Endothelial cell of umbilical vein (primary cell): ENCODE data around the gene MYO1H. TPM values are rescaled to one million over a fixed set of nuclear protein-coding genes. Genes with fewer than 3 reads are reported as not detected.

Experiments
- BruUV-seq: library from RNA; stranded (reverse); fragments of 400-500 nt; replicated peaks from 2 replicates; lab custom pipeline; 2021; lab: Mats Ljungman, UMichigan
- CTCF ChIA-PET: fragments of 300-600, 350-600 bp; sonication (Branson Sonifier 250); formaldehyde crosslinking; loops from one replicate; lab custom pipeline; 2021; ENCODE audit warnings: antibody characterized with exemption, inconsistent platforms; lab: Charles Lee
- POLR2A ChIA-PET: fragments of 300-600, 350-600 bp; sonication (Branson Sonifier 250); formaldehyde crosslinking; loops from one replicate; lab custom pipeline; 2021; ENCODE audit warnings: antibody characterized with exemption, inconsistent platforms; lab: Charles Lee
- DNase-seq: peaks from one replicate; pipeline ENCODE4 v3.0.0-alpha.2; 2011; ENCODE audit warnings: low read depth, low spot score
- FAIRE-seq: peaks from 2 replicates; lab custom pipeline; 2011; peaks lifted over from hg19 to GRCh38; lab: Jason Lieb, UNC
- H2AFZ ChIP-seq: 2 replicates; pipeline ENCODE4 v1.6.0; 2012; ENCODE audit warnings: low read depth, low read length, control low read depth, inconsistent platforms
- H3K27ac ChIP-seq: 2 replicates; pipeline ENCODE4 v1.5.1; 2011; ENCODE audit warnings: low read depth, mild to moderate bottlenecking, control low read depth, low read length, moderate library complexity; ENCODE audit not compliant: insufficient read depth
- H3K27me3 ChIP-seq, 2 experiments: 2 replicates each; pipeline versions ENCODE4 v1.6.0 to v1.6.1; 2011; ENCODE audit warnings: low read length in 2 of 2, mixed read lengths in 1 of 2; ENCODE audit not compliant: control insufficient read depth in 2 of 2, insufficient read depth in 2 of 2
- H3K36me3 ChIP-seq, 2 experiments: 2 replicates in 1 of 2; 3 replicates in 1 of 2; pipeline ENCODE4 v1.5.1; 2011; ENCODE audit warnings: low read length in 2 of 2, mild to moderate bottlenecking in 1 of 2, moderate library complexity in 1 of 2; ENCODE audit not compliant: control insufficient read depth in 2 of 2, insufficient read depth in 2 of 2; ENCODE audit errors: extremely low read depth in 1 of 2
- H3K4me1 ChIP-seq: 3 replicates; pipeline ENCODE4 v1.5.1; 2011; ENCODE audit warnings: mild to moderate bottlenecking, low read length; ENCODE audit not compliant: control insufficient read depth, insufficient read depth; ENCODE audit errors: extremely low read depth
- H3K4me2 ChIP-seq: 2 replicates; pipeline ENCODE4 v1.6.1; 2011; ENCODE audit warnings: low read length, control low read depth, mixed read lengths; ENCODE audit not compliant: insufficient read depth
- H3K4me3 ChIP-seq, 3 experiments: fragments of 200-600 bp in 1 of 3; sonication (generic), shearing (Covaris generic) in 1 of 3; replicated peaks in 1 of 3; 2 replicates each; pipeline ENCODE4 v1.5.1; 2011 to 2016; ENCODE audit warnings: control low read depth in 3 of 3, low read length in 3 of 3, mild to moderate bottlenecking in 2 of 3, inconsistent platforms in 1 of 3, low read depth in 1 of 3, moderate library complexity in 1 of 3; ENCODE audit not compliant: insufficient read depth in 1 of 3
- H3K79me2 ChIP-seq: 2 replicates; pipeline ENCODE4 v1.6.0; 2012; ENCODE audit warnings: low read length, inconsistent platforms; ENCODE audit not compliant: control insufficient read depth, insufficient read depth
- H3K9ac ChIP-seq: replicated peaks from 2 replicates; pipeline ENCODE3; 2011; ENCODE audit warnings: low read length, control low read depth; ENCODE audit not compliant: insufficient read depth; ENCODE audit errors: extremely low read depth
- H3K9me1 ChIP-seq: replicated peaks from 3 replicates; pipeline ENCODE4 v1.6.0; 2011; ENCODE audit warnings: mild to moderate bottlenecking, low read length; ENCODE audit not compliant: control insufficient read depth, insufficient read depth; ENCODE audit errors: extremely low read depth
- H3K9me3 ChIP-seq: replicated peaks from 2 replicates; pipeline ENCODE4 v1.5.1; 2012; ENCODE audit warnings: low read length, inconsistent platforms; ENCODE audit not compliant: control insufficient read depth, insufficient read depth
- H4K20me1 ChIP-seq: replicated peaks from 2 replicates; pipeline ENCODE3; 2011; ENCODE audit warnings: mild to moderate bottlenecking, low read length; ENCODE audit not compliant: control insufficient read depth, insufficient read depth; ENCODE audit errors: extremely low read depth
- CTCF ChIP-seq, 2 donors: IDR thresholded peaks; 1 replicate in 1 of 2; 2 replicates in 1 of 2; pipeline ENCODE4 v1.5.1; 2011; ENCODE audit warnings: low read length in 2 of 2, mild to moderate bottlenecking in 2 of 2, moderate library complexity in 2 of 2, control low read depth in 1 of 2, inconsistent platforms in 1 of 2, low read depth in 1 of 2; ENCODE audit not compliant: insufficient read depth in 1 of 2; ENCODE audit errors: extremely low read depth in 1 of 2
- FOS ChIP-seq: IDR thresholded peaks from 2 replicates; pipeline ENCODE4 v1.6.1; 2011; ENCODE audit warnings: mild to moderate bottlenecking, low read length, moderate library complexity, borderline replicate concordance; ENCODE audit not compliant: insufficient read depth
- JUN ChIP-seq: IDR thresholded peaks from 2 replicates; pipeline ENCODE4 v1.6.1; 2011; ENCODE audit warnings: borderline replicate concordance, low read depth; ENCODE audit not compliant: insufficient read length, insufficient read depth
- MYC ChIP-seq: IDR thresholded peaks from one replicate; pipeline ENCODE4 v1.6.1; 2011; ENCODE audit warnings: mild to moderate bottlenecking, low read depth, low read length
- POLR2A ChIP-seq: IDR thresholded peaks from 2 replicates; pipeline ENCODE4 v1.6.1; 2012; ENCODE audit warnings: low read depth, mild to moderate bottlenecking, control low read depth, low read length
- POLR2AphosphoS5 ChIP-seq: IDR thresholded peaks from 2 replicates; pipeline ENCODE4 v1.6.1; 2012; ENCODE audit warnings: low read depth, mild to moderate bottlenecking, control low read depth, low read length, moderate library complexity; ENCODE audit not compliant: insufficient read depth
- dilution Hi-C: fragments of 300-500 bp; cut with MboI; formaldehyde crosslinking; loops from one replicate; pipeline ENCODE4 v1.15.0; 2019; ENCODE audit warnings: low sequenced_read_pairs; ENCODE audit not compliant: extremely low pct_ligation_motif_present
- intact Hi-C: fragments of 100-400 bp; cut with micrococcal nuclease; formaldehyde crosslinking; loops from one replicate; pipeline ENCODE4 v1.10.0; 2022
- polyA plus RNA-seq, 4 experiments: library from polyadenylated mRNA; depleted of rRNA in 3 of 4; stranded (reverse) in 3 of 4; unstranded in 1 of 4; fragments of >200 nt; gene quantifications; 2 replicates each; pipeline versions ENCODE4 v1.2.1 to v1.2.3, GENCODE V29; 2011 to 2012; ENCODE audit warnings: missing spikeins in 1 of 4
- total RNA-seq: library from RNA; stranded (reverse); gene quantifications from 2 replicates; pipeline ENCODE4 v1.2.3, GENCODE V29; 2021

Gene MYO1H
- total and polyA plus RNA-seq, 2 donors (not counting 3 experiments of a cell fraction or from before 2014, with no cell fraction given) = not detected

DNA sequence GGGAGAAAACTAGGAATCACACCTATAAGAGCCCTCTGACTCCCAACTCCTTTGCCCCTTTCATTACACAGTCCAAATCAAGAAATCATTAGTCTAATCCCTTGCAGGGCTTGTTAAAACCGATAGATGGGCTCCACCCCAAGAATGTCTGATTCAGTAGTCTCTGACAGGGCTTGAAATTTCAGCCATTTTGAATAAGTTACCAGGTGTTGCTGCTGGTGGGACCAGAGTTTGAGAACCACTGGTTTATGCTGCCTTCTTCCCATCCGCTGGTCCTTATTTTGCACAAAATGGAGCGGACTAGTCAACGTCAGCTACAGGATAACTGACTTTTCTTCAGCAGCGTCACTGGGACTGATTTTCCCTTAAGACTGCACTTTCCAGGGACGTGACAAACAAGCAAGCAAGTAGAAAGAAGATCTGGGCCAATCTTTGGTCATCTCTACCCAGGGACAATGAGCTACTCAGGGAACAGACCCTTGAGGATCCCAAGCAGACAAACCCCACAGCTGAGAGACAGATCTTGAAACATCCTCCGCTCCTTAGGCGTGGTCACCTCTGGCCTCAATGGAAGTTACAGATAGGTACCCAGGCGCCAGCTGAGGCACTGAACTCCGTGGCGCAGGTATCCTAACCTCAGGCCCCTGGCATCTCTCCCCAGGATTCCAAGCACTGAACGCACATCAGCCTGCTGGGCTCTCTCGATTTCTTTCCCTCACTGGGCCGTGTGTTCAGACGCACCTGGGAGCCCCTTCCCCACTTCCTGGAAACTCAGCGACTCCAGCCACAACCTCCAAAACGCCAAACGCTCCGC is 128.5 kb downstream of the MYO1H start:
- Histone ChIP-seq H3K9me3 (no peaks in the 10 kb centered on the region), H3K27ac (peak overlapping the region; percentile 98), H3K9ac (peak overlapping the region; percentile 98), H3K4me1 (peaks cover 19% of the 10 kb centered on the region), H3K36me3 (peaks cover 0 to 2% of the 10 kb centered on the region in 2 experiments), H3K79me2 (peaks cover 76% of the 10 kb centered on the region), H2AFZ (no peak overlapping the region), H3K27me3 (no peaks in the 10 kb centered on the region), H3K9me1 (no peaks in the 10 kb centered on the region), H3K4me3 (peak overlapping the region; percentile 91 to 97 (median 92)), H4K20me1 (no peaks in the 10 kb centered on the region), H3K4me2 (peak overlapping the region; percentile 87)
- TSS peak; percentile 32 for BruUV-seq
- dilution Hi-C loops = no loop called here
- ChIA-PET POLR2A (interaction anchor here (1.4 kb wide), 1 partner anchor 43 kb away, joined by 5 read pairs; no protein-coding TSS in a partner anchor), CTCF (interaction anchor here (1.0 to 10.1 kb wide), 5 partner anchors 13 to 299 kb away, joined by 3 to 91 read pairs (median 12); no protein-coding TSS in a partner anchor)
- FAIRE-seq (peak; percentile 74), DNase-seq (no peak)
- intact Hi-C loops = loop anchor here (1.0 to 5.0 kb wide), 2 partner anchors 48 to 96 kb away; partner anchors contain the start of genes MMAB and MVK
- no peak for TF ChIP-seq CTCF (IDR thresholded peaks at IDR 0.05; ENCODE audit: extremely low read depth in 1 of 2, insufficient read depth in 1 of 2, low read depth in 1 of 2, low read length in 2 of 2)
- no peak for TF ChIP-seq FOS
- TF ChIP-seq MYC = no peak
- no peak for TF ChIP-seq POLR2A
- no peak for TF ChIP-seq JUN
- no peak for TF ChIP-seq POLR2AphosphoS5
